ENCODE data around the gene TRAF7. TPM values are rescaled to one million over a fixed set of nuclear protein-coding genes. Genes with fewer than 3 reads are reported as not detected.

TRAF7 gene
- total and polyA plus RNA-seq, 2 of the 8 experiments (the other 6 are each of a cell fraction or from before 2014, with no cell fraction given), result 96.8 to 148 TPM

DNA sequence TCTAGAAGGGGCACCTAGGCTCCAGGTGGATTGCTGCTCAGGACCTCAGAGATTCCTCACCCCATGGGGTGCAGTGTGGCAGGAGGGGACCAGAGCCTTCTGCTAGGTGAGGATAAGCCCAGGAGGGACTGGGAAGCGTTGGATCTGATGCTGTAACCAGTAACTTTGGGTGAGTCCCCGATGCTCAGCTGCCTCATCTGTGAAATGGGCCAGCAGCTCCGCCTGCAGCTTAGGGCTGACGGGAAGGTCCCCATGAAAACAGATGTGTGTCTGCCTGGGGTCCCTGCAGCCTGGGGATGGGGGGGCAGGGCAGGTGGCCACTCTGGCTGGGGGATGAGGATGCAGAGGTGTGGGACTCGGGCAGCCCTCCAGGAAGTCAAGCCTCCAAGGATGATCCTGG lies 43.5 kb downstream of the TRAF7 start:
- Histone ChIP-seq H3K23me2 (ENCODE audit: low read depth, low read length) (peaks cover 8% of the 10 kb centered on the region; the same call in 1 of the 2 replicates), H2AK5ac (ENCODE audit: low read depth, low read length) (no peak overlapping the region), H2BK120ac (replicated peaks; ENCODE audit: low read depth, low read length) (no peak overlapping the region), H3K4me3 (ENCODE audit: extremely low read depth in 1 of 4, insufficient read depth in 2 of 4, low read depth in 3 of 4, low read length in 4 of 4) (no peak overlapping the region), H3K4ac (replicated peaks; ENCODE audit: insufficient read length, low read depth, low read length) (no peak overlapping the region), H3K56ac (replicated peaks; ENCODE audit: insufficient read length, low read depth, low read length) (no peak overlapping the region), H2BK20ac (ENCODE audit: low read length) (no peak overlapping the region), H3K18ac (ENCODE audit: extremely low read depth, low read length) (no peak overlapping the region), H4K20me1 (replicated peaks in 1 of 2; ENCODE audit: control insufficient read depth in 1 of 2, insufficient read depth in 2 of 2, low read length in 2 of 2) (peaks cover 4 to 9% of the 10 kb centered on the region in 2 experiments), H3K9me3 (ENCODE audit: insufficient read depth in 2 of 2, low read depth in 1 of 2, low read length in 1 of 2) (no peaks in the 10 kb centered on the region), H3K9ac (replicated peaks in 1 of 4; ENCODE audit: extremely low read depth in 1 of 4, low read depth in 3 of 4, low read length in 3 of 4) (no peak overlapping the region), H2AFZ (ENCODE audit: low read length) (no peak overlapping the region), H2BK12ac (ENCODE audit: low read depth, low read length) (no peak overlapping the region), H3K4me2 (ENCODE audit: insufficient read depth in 1 of 2, low read depth in 2 of 2, low read length in 2 of 2) (no peak overlapping the region), H3K79me1 (ENCODE audit: low read depth, low read length) (no peaks in the 10 kb centered on the region), H3K14ac (ENCODE audit: insufficient read length) (no peak overlapping the region), H3K79me2 (ENCODE audit: control insufficient read depth in 1 of 2, insufficient read depth in 2 of 2, low read length in 2 of 2) (no peaks in the 10 kb centered on the region), H3K4me1 (replicated peaks in 1 of 4; ENCODE audit: control insufficient read depth in 3 of 4, insufficient read depth in 4 of 4, low read length in 3 of 4) (peaks cover 0 to 10% (median 3%) of the 10 kb centered on the region in 4 experiments; a peak in 4 of 7 replicates), H3K23ac (ENCODE audit: insufficient read length) (no peak overlapping the region), H4K8ac (ENCODE audit: extremely low read depth, insufficient read depth, low read length) (peak overlapping the region; percentile 62; the same call in 1 of the 2 replicates), H4K5ac (ENCODE audit: insufficient read length, low read depth, low read length) (no peak overlapping the region), H4K91ac (replicated peaks; ENCODE audit: insufficient read length, low read length) (no peak overlapping the region), H3K27me3 (replicated peaks in 1 of 4; ENCODE audit: control insufficient read depth in 3 of 4, extremely low read depth in 1 of 4, insufficient read depth in 3 of 4, low read length in 3 of 4) (peaks cover 4 to 34% (median 24%) of the 10 kb centered on the region in 4 experiments), H3K27ac (ENCODE audit: low read depth, low read length) (no peak overlapping the region), H3K36me3 (ENCODE audit: control insufficient read depth in 2 of 4, insufficient read depth in 4 of 4, low read length in 3 of 4) (no peaks in the 10 kb centered on the region), H2BK15ac (ENCODE audit: low read length) (no peak overlapping the region), H2BK5ac (ENCODE audit: low read depth, low read length) (no peak overlapping the region)
- WGBS, 2 experiments (ENCODE audit: extremely low coverage in 1 of 2, insufficient coverage in 1 of 2, insufficient read length in 1 of 2, insufficient replicate concordance in 2 of 2, low coverage in 1 of 2, low lambda C conversion rate in 2 of 2, missing lambda C conversion rate in 1 of 2), result 91% methylated on average over 4 of the region's 5 CpGs; no CpG with 5 or more reads in 1 of the 2 experiments
- TF ChIP-seq TAF1 (IDR thresholded peaks at IDR 0.05; ENCODE audit: low read depth, low read length), result no peak
- TF ChIP-seq KDM1A (IDR thresholded peaks at IDR 0.05; ENCODE audit: borderline replicate concordance, low read length), result peak; percentile 63; the same call in 1 of the 2 replicates
- DNase-seq (ENCODE audit: low read depth in 1 of 2, low spot score in 2 of 2), result no peak
- POLR2A ChIA-PET (ENCODE audit: partially characterized antibody), result interaction anchor here (0.6 to 6.9 kb wide), 10 partner anchors 8 to 310 kb away, joined by 3 to 63 read pairs (median 4); partner anchors contain the start of genes BRICD5, ECI1, PGP and TRAF7
- CTCF ChIA-PET (ENCODE audit: partially characterized antibody), result interaction anchor here (0.9 to 2.0 kb wide), 5 partner anchors 10 to 52 kb away, joined by 3 to 7 read pairs (median 5); partner anchors contain the start of genes ECI1 and PGP
- FAIRE-seq, result no peak
